ENCODE data around the gene MICB. TPM values are rescaled to one million over a fixed set of nuclear protein-coding genes. Genes with fewer than 3 reads are reported as not detected.
A peak's percentile ranks its signal among the peaks of the same experiment; 100 is the strongest.

The MICB gene
- total RNA-seq, 1 experiment from 2014 or later = 4.3 TPM

DNA sequence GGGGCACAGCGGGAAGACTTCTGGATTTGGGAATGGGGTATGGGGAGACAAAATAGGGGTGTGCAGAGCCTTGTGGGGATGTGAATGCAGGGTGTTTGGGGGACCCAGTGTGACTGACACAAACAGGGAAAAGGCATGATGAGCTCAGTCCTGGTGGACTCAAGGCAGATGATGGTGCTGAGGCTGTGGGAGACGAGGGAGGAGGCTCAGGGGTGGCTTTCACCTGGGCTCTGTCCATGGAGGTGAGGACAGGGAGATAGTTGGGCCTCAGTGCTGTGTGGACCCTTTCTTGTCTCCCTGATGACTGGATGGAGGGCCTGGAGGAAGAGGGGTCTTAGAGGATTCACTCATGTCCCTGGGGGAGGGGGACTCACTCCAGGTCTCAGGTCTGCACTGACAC is 26.2 kb upstream of the MICB start:
- H3K27me3 Mint-ChIP-seq (ENCODE audit: insufficient read depth, unreplicated experiment) = no peaks in the 10 kb centered on the region
- no peaks in the 10 kb centered on the region for H3K36me3 Mint-ChIP-seq (ENCODE audit: insufficient read depth, unreplicated experiment)
- TF ChIP-seq, protein P1, sequence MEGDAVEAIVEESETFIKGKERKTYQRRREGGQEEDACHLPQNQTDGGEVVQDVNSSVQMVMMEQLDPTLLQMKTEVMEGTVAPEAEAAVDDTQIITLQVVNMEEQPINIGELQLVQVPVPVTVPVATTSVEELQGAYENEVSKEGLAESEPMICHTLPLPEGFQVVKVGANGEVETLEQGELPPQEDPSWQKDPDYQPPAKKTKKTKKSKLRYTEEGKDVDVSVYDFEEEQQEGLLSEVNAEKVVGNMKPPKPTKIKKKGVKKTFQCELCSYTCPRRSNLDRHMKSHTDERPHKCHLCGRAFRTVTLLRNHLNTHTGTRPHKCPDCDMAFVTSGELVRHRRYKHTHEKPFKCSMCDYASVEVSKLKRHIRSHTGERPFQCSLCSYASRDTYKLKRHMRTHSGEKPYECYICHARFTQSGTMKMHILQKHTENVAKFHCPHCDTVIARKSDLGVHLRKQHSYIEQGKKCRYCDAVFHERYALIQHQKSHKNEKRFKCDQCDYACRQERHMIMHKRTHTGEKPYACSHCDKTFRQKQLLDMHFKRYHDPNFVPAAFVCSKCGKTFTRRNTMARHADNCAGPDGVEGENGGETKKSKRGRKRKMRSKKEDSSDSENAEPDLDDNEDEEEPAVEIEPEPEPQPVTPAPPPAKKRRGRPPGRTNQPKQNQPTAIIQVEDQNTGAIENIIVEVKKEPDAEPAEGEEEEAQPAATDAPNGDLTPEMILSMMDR (IDR thresholded peaks at IDR 0.05; ENCODE audit: unreplicated experiment) = no peak
- H3K27ac Mint-ChIP-seq (ENCODE audit: low read depth, unreplicated experiment) = no peak overlapping the region
- ChIA-PET CTCF (no interaction called here), POLR2A (interaction anchor here (0.7 kb wide), 1 partner anchor 30 kb away, joined by 3 read pairs; no protein-coding TSS in a partner anchor)
- no peak for DNase-seq (ENCODE audit: unreplicated experiment)
- no peak overlapping the region for H3K4me3 Mint-ChIP-seq (ENCODE audit: unreplicated experiment)
- no TSS peak for BruUV-seq (replicated peaks)
- intact Hi-C loops (cut with micrococcal nuclease) = no loop called here
- peaks cover 19% of the 10 kb centered on the region for H3K4me1 Mint-ChIP-seq (ENCODE audit: insufficient read depth, unreplicated experiment)
- no peaks in the 10 kb centered on the region for H3K9me3 Mint-ChIP-seq (ENCODE audit: unreplicated experiment)

DNA sequence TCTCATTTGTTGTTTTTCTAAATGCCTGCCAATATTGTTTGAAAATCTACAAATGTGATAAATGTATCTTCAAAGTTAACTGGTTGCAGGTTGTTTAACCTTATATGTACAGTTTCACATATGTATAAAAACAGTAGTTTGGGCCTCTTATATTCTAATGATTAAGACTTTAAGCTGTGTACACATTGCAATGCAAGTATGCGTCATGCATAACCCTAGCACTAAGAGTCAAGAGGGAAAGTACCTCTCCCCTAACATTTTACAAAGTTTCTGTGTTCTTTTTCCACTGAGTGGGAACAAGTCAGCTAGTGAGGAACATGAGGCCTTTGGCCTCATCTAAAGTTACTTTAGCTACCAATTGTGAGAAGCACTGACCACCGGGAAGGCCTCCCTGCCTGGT is 25.7 kb upstream of the MICB start:
- TF ChIP-seq, protein P1 (IDR thresholded peaks at IDR 0.05; ENCODE audit: unreplicated experiment) = no peak
- no TSS peak for BruUV-seq (replicated peaks)
- Mint-ChIP-seq H3K27ac (ENCODE audit: low read depth, unreplicated experiment) (no peak overlapping the region), H3K9me3 (ENCODE audit: unreplicated experiment) (no peaks in the 10 kb centered on the region), H3K4me3 (ENCODE audit: unreplicated experiment) (no peak overlapping the region), H3K4me1 (ENCODE audit: insufficient read depth, unreplicated experiment) (peaks cover 19% of the 10 kb centered on the region), H3K36me3 (ENCODE audit: insufficient read depth, unreplicated experiment) (no peaks in the 10 kb centered on the region), H3K27me3 (ENCODE audit: insufficient read depth, unreplicated experiment) (no peaks in the 10 kb centered on the region)
- CTCF ChIA-PET = no interaction called here
- intact Hi-C loops (cut with micrococcal nuclease) = no loop called here
- POLR2A ChIA-PET = interaction anchor here (0.7 to 1.6 kb wide), 2 partner anchors 10 to 30 kb away, joined by 3 to 4 read pairs; no protein-coding TSS in a partner anchor
- no peak for DNase-seq (ENCODE audit: unreplicated experiment)

- no peaks in the 10 kb centered on the region for H3K27me3 Mint-ChIP-seq (ENCODE audit: insufficient read depth, unreplicated experiment)
- POLR2A ChIA-PET = interaction anchor here (1.6 kb wide), 2 partner anchors 11 to 73 kb away, joined by 4 to 7 read pairs; no protein-coding TSS in a partner anchor
- BruUV-seq (replicated peaks) = no TSS peak
Measured at GRCh38 chr6:31473244-31473643, 24.7 kb upstream of the MICB start.

DNA sequence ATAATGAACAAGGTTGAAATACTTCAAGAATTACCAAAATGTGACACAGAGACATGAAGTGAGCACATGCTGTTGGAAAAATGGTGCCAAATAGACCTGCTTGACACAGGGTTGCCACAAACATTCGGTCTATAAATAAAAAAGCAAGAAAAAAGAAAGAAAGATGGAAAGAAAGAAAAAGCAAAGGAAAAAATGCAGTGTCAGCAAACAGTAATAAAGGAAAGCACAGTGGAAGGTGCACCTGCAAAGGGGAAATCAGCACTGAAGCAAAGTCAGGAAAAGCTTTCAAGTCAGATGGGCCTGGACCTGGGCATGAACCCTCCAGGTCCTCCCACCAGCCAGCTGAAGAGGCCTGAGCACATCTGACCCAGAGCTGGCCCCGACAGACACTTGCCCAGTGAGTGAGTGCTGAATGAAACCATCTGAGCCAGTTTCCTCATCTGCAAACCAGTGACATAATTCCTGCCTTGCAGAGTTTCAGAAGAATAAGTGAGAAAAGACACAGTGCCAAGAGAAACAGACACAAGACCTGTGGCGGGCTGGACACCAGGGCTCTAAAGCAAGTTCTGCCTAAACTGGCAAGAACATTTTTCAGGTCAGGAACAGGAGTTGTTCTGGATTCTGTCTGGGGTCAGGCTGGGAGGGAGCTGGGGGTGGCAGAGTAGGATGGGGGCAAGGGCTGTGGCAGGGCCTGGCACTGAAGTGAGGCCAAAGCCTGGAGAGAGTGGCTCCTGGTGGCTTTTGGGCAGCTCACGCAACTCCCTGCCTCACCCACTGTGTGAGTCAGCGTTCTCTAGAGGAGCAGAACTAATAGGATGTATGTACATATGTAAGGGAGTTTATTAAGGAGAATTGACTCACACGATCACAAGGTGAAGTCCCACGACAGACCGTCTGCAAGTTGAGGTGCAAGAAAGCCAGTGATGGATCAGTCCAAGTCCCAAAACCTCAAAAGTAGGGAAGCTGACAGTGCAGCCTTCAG is 23.9 kb upstream of the MICB start:
- TF ChIP-seq, protein P1 (IDR thresholded peaks at IDR 0.05; ENCODE audit: unreplicated experiment) = no peak
- peak; percentile 89 for DNase-seq (ENCODE audit: unreplicated experiment)
- no TSS peak for BruUV-seq (replicated peaks)
- no peaks in the 10 kb centered on the region for H3K27me3 Mint-ChIP-seq (ENCODE audit: insufficient read depth, unreplicated experiment)
- H3K4me3 Mint-ChIP-seq (ENCODE audit: unreplicated experiment) = peak overlapping the region; percentile 7
- POLR2A ChIA-PET = interaction anchor here (0.6 to 1.7 kb wide), 10 partner anchors 9 to 1430 kb away, joined by 3 to 7 read pairs (median 4); no protein-coding TSS in a partner anchor
- H3K4me1 Mint-ChIP-seq (ENCODE audit: insufficient read depth, unreplicated experiment) = peaks cover 19% of the 10 kb centered on the region
- H3K9me3 Mint-ChIP-seq (ENCODE audit: unreplicated experiment) = no peaks in the 10 kb centered on the region
- intact Hi-C loops (cut with micrococcal nuclease) = no loop called here
- no peaks in the 10 kb centered on the region for H3K36me3 Mint-ChIP-seq (ENCODE audit: insufficient read depth, unreplicated experiment)
- peak overlapping the region; percentile 72 for H3K27ac Mint-ChIP-seq (ENCODE audit: low read depth, unreplicated experiment)
- CTCF ChIA-PET = interaction anchor here (1.0 kb wide), 1 partner anchor 9 kb away, joined by 3 read pairs; no protein-coding TSS in a partner anchor

More at GRCh38 chr6:31473244-31473643, 24.7 kb upstream of the MICB start:
- Mint-ChIP-seq H3K4me3 (ENCODE audit: unreplicated experiment) (no peak overlapping the region), H3K27ac (ENCODE audit: low read depth, unreplicated experiment) (no peak overlapping the region), H3K4me1 (ENCODE audit: insufficient read depth, unreplicated experiment) (peaks cover 19% of the 10 kb centered on the region), H3K9me3 (ENCODE audit: unreplicated experiment) (no peaks in the 10 kb centered on the region), H3K36me3 (ENCODE audit: insufficient read depth, unreplicated experiment) (no peaks in the 10 kb centered on the region)
- TF ChIP-seq, protein P1 (IDR thresholded peaks at IDR 0.05; ENCODE audit: unreplicated experiment) = no peak
- intact Hi-C loops (cut with micrococcal nuclease) = no loop called here
- CTCF ChIA-PET = no interaction called here
- no peak for DNase-seq (ENCODE audit: unreplicated experiment)
